ENCODE data around the gene BCAS3.

BCAS3 gene

DNA sequence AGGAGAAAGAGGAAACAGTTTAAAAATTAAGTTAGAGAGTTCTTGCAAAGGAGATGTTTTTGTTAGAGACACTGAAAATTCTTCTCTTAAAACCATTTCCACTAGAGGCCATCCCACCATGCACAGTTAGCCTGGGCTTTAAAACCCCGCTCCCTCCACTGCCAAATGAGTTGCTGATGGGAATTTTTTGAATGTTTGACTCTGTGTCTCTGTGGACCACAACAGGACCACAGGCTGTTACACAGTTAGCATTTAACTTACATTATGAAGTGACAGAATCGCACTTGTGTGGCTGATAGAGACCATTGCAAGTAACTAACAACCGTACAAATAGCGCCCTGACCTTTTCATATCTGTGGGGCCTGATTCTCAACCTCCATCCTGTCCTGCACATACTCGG is 647.3 kb downstream of the BCAS3 start:
- Histone ChIP-seq H3K27ac (ENCODE audit: low read depth, low read length, poor library complexity, severe bottlenecking) (no peak overlapping the region), H3K4me2 (ENCODE audit: low read length) (no peak overlapping the region), H3F3A (ENCODE audit: insufficient read depth, low read length) (no peaks in the 10 kb centered on the region), H2AFZ (ENCODE audit: low read length) (no peak overlapping the region), H3K9me3 (ENCODE audit: low read length) (no peaks in the 10 kb centered on the region), H3K9me2 (ENCODE audit: low read depth, low read length) (no peaks in the 10 kb centered on the region), H3K4me3 (ENCODE audit: low read depth, low read length, poor library complexity, severe bottlenecking) (no peak overlapping the region), H3K9ac (ENCODE audit: low read length) (no peak overlapping the region), H4K20me1 (ENCODE audit: insufficient read depth, low read length) (no peaks in the 10 kb centered on the region), H3K79me2 (ENCODE audit: insufficient read depth, low read length) (no peaks in the 10 kb centered on the region), H3K36me3 (ENCODE audit: insufficient read depth, low read length) (no peaks in the 10 kb centered on the region), H3K4me1 (ENCODE audit: insufficient read depth, low read length, severe bottlenecking) (no peaks in the 10 kb centered on the region), H3K27me3 (ENCODE audit: insufficient read depth, low read length) (no peaks in the 10 kb centered on the region)
- TF ChIP-seq, protein P1, sequence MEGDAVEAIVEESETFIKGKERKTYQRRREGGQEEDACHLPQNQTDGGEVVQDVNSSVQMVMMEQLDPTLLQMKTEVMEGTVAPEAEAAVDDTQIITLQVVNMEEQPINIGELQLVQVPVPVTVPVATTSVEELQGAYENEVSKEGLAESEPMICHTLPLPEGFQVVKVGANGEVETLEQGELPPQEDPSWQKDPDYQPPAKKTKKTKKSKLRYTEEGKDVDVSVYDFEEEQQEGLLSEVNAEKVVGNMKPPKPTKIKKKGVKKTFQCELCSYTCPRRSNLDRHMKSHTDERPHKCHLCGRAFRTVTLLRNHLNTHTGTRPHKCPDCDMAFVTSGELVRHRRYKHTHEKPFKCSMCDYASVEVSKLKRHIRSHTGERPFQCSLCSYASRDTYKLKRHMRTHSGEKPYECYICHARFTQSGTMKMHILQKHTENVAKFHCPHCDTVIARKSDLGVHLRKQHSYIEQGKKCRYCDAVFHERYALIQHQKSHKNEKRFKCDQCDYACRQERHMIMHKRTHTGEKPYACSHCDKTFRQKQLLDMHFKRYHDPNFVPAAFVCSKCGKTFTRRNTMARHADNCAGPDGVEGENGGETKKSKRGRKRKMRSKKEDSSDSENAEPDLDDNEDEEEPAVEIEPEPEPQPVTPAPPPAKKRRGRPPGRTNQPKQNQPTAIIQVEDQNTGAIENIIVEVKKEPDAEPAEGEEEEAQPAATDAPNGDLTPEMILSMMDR (IDR thresholded peaks at IDR 0.05; ENCODE audit: low read length): no peak
- TF ChIP-seq EZH2 (IDR thresholded peaks at IDR 0.05; ENCODE audit: borderline replicate concordance, low read length): no peak

GRCh38 chr17:61325382-61326073 is 647.9 kb downstream of the BCAS3 start:
- Histone ChIP-seq H2AFZ (ENCODE audit: low read length) (no peak overlapping the region), H3K4me1 (ENCODE audit: insufficient read depth, low read length, severe bottlenecking) (no peaks in the 10 kb centered on the region), H3K9ac (ENCODE audit: low read length) (no peak overlapping the region), H3K4me3 (ENCODE audit: low read depth, low read length, poor library complexity, severe bottlenecking) (no peak overlapping the region), H3K79me2 (ENCODE audit: insufficient read depth, low read length) (no peaks in the 10 kb centered on the region), H3K36me3 (ENCODE audit: insufficient read depth, low read length) (no peaks in the 10 kb centered on the region), H3K9me3 (ENCODE audit: low read length) (no peaks in the 10 kb centered on the region), H3K9me2 (ENCODE audit: low read depth, low read length) (no peaks in the 10 kb centered on the region), H3K4me2 (ENCODE audit: low read length) (no peak overlapping the region), H3F3A (ENCODE audit: insufficient read depth, low read length) (no peaks in the 10 kb centered on the region), H3K27me3 (ENCODE audit: insufficient read depth, low read length) (no peaks in the 10 kb centered on the region), H3K27ac (ENCODE audit: low read depth, low read length, poor library complexity, severe bottlenecking) (no peak overlapping the region), H4K20me1 (ENCODE audit: insufficient read depth, low read length) (no peaks in the 10 kb centered on the region)
- TF ChIP-seq, protein P1 (IDR thresholded peaks at IDR 0.05; ENCODE audit: low read length): no peak
- no peak for TF ChIP-seq EZH2 (IDR thresholded peaks at IDR 0.05; ENCODE audit: borderline replicate concordance, low read length)

DNA sequence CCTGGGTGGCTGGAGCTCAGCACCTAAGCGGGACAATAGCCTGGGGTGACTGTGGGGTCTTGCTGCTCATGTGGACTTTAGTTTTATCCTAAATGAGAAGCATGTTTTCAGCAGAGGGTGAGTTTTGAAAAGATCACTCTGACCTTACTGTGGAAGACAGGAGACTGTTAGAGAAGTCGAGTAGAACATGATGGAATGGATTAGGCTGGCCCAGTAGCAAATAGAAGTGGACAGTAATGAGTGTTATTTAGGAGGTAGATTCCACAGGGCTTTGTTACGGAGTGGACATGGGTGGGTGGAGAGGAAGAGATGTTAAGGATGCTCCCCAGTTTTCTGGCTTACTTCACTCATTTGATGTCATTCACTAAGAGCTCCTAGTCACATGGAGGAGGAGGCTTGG is 648.7 kb downstream of the BCAS3 start:
- Histone ChIP-seq H2AFZ (ENCODE audit: low read length) (no peak overlapping the region), H4K20me1 (ENCODE audit: insufficient read depth, low read length) (no peaks in the 10 kb centered on the region), H3K9ac (ENCODE audit: low read length) (no peak overlapping the region), H3K4me1 (ENCODE audit: insufficient read depth, low read length, severe bottlenecking) (no peaks in the 10 kb centered on the region), H3K36me3 (ENCODE audit: insufficient read depth, low read length) (no peaks in the 10 kb centered on the region), H3K4me3 (ENCODE audit: low read depth, low read length, poor library complexity, severe bottlenecking) (no peak overlapping the region), H3K27ac (ENCODE audit: low read depth, low read length, poor library complexity, severe bottlenecking) (no peak overlapping the region), H3K27me3 (ENCODE audit: insufficient read depth, low read length) (no peaks in the 10 kb centered on the region), H3K9me3 (ENCODE audit: low read length) (no peaks in the 10 kb centered on the region), H3K79me2 (ENCODE audit: insufficient read depth, low read length) (no peaks in the 10 kb centered on the region), H3K4me2 (ENCODE audit: low read length) (no peak overlapping the region), H3F3A (ENCODE audit: insufficient read depth, low read length) (no peaks in the 10 kb centered on the region), H3K9me2 (ENCODE audit: low read depth, low read length) (no peaks in the 10 kb centered on the region)
- TF ChIP-seq EZH2 (IDR thresholded peaks at IDR 0.05; ENCODE audit: borderline replicate concordance, low read length): no peak
- TF ChIP-seq, protein P1 (IDR thresholded peaks at IDR 0.05; ENCODE audit: low read length): no peak

Measured in OCI-LY1 (cell line).